HEK293 (cell line): ENCODE results near the gene NTSR1.

Source experiments
- ATF2 ChIP-seq: fragments of 450-650 bp; formaldehyde crosslinking; IDR thresholded peaks from 2 replicates; pipeline ENCODE4 v1.5.1; 2016; ENCODE audit warnings: missing biosample characterization, missing genetic modification characterization, low read depth
- FEZF1 ChIP-seq: fragments of 450-650 bp; formaldehyde crosslinking; IDR thresholded peaks from 2 replicates; pipeline ENCODE4 v1.5.1; 2016; ENCODE audit warnings: missing biosample characterization, missing genetic modification characterization
- GLI2 ChIP-seq: fragments of 450-650 bp; formaldehyde crosslinking; IDR thresholded peaks from 2 replicates; pipeline ENCODE4; 2017; ENCODE audit warnings: missing biosample characterization, missing genetic modification characterization, low read depth, borderline replicate concordance
- MZF1 ChIP-seq: fragments of 450-650 bp; formaldehyde crosslinking; IDR thresholded peaks from 2 replicates; pipeline ENCODE4 v1.5.1; 2017; ENCODE audit warnings: missing biosample characterization, missing genetic modification characterization, borderline replicate concordance
- PATZ1 ChIP-seq: fragments of 450-650 bp; formaldehyde crosslinking; IDR thresholded peaks from 2 replicates; pipeline ENCODE4 v1.5.1; 2016; ENCODE audit warnings: missing biosample characterization, missing genetic modification characterization
- PRDM1 ChIP-seq: fragments of 450-650 bp; formaldehyde crosslinking; IDR thresholded peaks from 2 replicates; pipeline ENCODE4; 2016; ENCODE audit warnings: missing biosample characterization, missing genetic modification characterization
- RBAK ChIP-seq: fragments of 450-650 bp; formaldehyde crosslinking; IDR thresholded peaks from 2 replicates; pipeline ENCODE4 v1.5.1; 2016; ENCODE audit warnings: missing biosample characterization, missing genetic modification characterization
- SCRT1 ChIP-seq: fragments of 450-650 bp; formaldehyde crosslinking; IDR thresholded peaks from 2 replicates; pipeline ENCODE4 v1.5.1; 2016; ENCODE audit warnings: missing biosample characterization, missing genetic modification characterization, borderline replicate concordance
- SETDB1 ChIP-seq: IDR thresholded peaks from one replicate; pipeline ENCODE4 v1.6.1; 2017; ENCODE audit warnings: mild to moderate bottlenecking, low read length, moderate library complexity, mixed read lengths; ENCODE audit not compliant: insufficient read length
- ZEB2 ChIP-seq: fragments of 450-650 bp; formaldehyde crosslinking; IDR thresholded peaks from 2 replicates; pipeline ENCODE4 v1.5.1; 2016; ENCODE audit warnings: missing biosample characterization, missing genetic modification characterization
- ZFHX2 ChIP-seq: fragments of 450-650 bp; formaldehyde crosslinking; conservative IDR thresholded peaks from 2 replicates; pipeline ENCODE4 v1.5.1; 2016; ENCODE audit warnings: missing biosample characterization, missing genetic modification characterization
- ZNF10 ChIP-seq: fragments of 450-650 bp; formaldehyde crosslinking; IDR thresholded peaks from 2 replicates; pipeline ENCODE4 v1.5.1; 2017; ENCODE audit warnings: missing biosample characterization, missing genetic modification characterization
- ZNF121 ChIP-seq: fragments of 450-650 bp; formaldehyde crosslinking; IDR thresholded peaks from 2 replicates; pipeline ENCODE4 v1.5.1; 2016; ENCODE audit warnings: missing biosample characterization, missing genetic modification characterization
- ZNF138 ChIP-seq: fragments of 450-650 bp; formaldehyde crosslinking; IDR thresholded peaks from 2 replicates; pipeline ENCODE4 v1.5.1; 2016; ENCODE audit warnings: missing biosample characterization, missing genetic modification characterization, borderline replicate concordance
- ZNF140 ChIP-seq: fragments of 450-650 bp; formaldehyde crosslinking; IDR thresholded peaks from 2 replicates; pipeline ENCODE4 v1.5.1; 2016; ENCODE audit warnings: missing biosample characterization, missing genetic modification characterization
- ZNF148 ChIP-seq: fragments of 450-650 bp; formaldehyde crosslinking; IDR thresholded peaks from 2 replicates; pipeline ENCODE4 v1.5.0; 2017; ENCODE audit warnings: missing biosample characterization, missing genetic modification characterization, borderline replicate concordance
- ZNF202 ChIP-seq: fragments of 450-650 bp; formaldehyde crosslinking; IDR thresholded peaks from 2 replicates; pipeline ENCODE4 v1.5.1; 2016; ENCODE audit warnings: missing biosample characterization, missing genetic modification characterization, borderline replicate concordance
- ZNF221 ChIP-seq: fragments of 450-650 bp; formaldehyde crosslinking; IDR thresholded peaks from 2 replicates; pipeline ENCODE4 v1.5.1; 2017; ENCODE audit warnings: missing biosample characterization, missing genetic modification characterization, borderline replicate concordance
- ZNF266 ChIP-seq: fragments of 450-650 bp; formaldehyde crosslinking; IDR thresholded peaks from 2 replicates; pipeline ENCODE4 v1.5.1; 2016; ENCODE audit warnings: missing biosample characterization, missing genetic modification characterization, low read depth
- ZNF311 ChIP-seq: fragments of 450-650 bp; formaldehyde crosslinking; IDR thresholded peaks from 2 replicates; pipeline ENCODE4 v1.5.1; 2017; ENCODE audit warnings: missing biosample characterization, missing genetic modification characterization, borderline replicate concordance
- ZNF366 ChIP-seq: fragments of 450-650 bp; formaldehyde crosslinking; conservative IDR thresholded peaks from 2 replicates; pipeline ENCODE4 v1.5.1; 2016; ENCODE audit warnings: missing biosample characterization, missing genetic modification characterization
- ZNF549 ChIP-seq: fragments of 450-650 bp; IDR thresholded peaks from 2 replicates; pipeline ENCODE4 v1.5.1; 2018; ENCODE audit warnings: missing biosample characterization, missing genetic modification characterization, mild to moderate bottlenecking, inconsistent platforms, moderate library complexity
- ZNF560 ChIP-seq: fragments of 450-650 bp; formaldehyde crosslinking; IDR thresholded peaks from 2 replicates; pipeline ENCODE4 v1.5.1; 2017; ENCODE audit warnings: missing biosample characterization, missing genetic modification characterization, borderline replicate concordance
- ZNF585B ChIP-seq: fragments of 450-650 bp; formaldehyde crosslinking; IDR thresholded peaks from 2 replicates; pipeline ENCODE4 v1.5.1; 2016; ENCODE audit warnings: missing biosample characterization, missing genetic modification characterization
- TF ChIP-seq, protein P1 (sequence below): fragments of 450-650 bp; formaldehyde crosslinking; IDR thresholded peaks from 2 replicates; pipeline ENCODE4 v1.5.1; 2016; ENCODE audit warnings: missing biosample characterization, missing genetic modification characterization
- TF ChIP-seq, protein P2 (sequence below): fragments of 450-650 bp; formaldehyde crosslinking; IDR thresholded peaks from 2 replicates; pipeline ENCODE4 v1.5.1; 2016; ENCODE audit warnings: missing biosample characterization, missing genetic modification characterization
- TF ChIP-seq, protein P3 (sequence below): fragments of 450-650 bp; formaldehyde crosslinking; IDR thresholded peaks from 2 replicates; pipeline ENCODE4 v1.5.1; 2017; ENCODE audit warnings: missing biosample characterization, missing genetic modification characterization

The NTSR1 gene

DNA sequence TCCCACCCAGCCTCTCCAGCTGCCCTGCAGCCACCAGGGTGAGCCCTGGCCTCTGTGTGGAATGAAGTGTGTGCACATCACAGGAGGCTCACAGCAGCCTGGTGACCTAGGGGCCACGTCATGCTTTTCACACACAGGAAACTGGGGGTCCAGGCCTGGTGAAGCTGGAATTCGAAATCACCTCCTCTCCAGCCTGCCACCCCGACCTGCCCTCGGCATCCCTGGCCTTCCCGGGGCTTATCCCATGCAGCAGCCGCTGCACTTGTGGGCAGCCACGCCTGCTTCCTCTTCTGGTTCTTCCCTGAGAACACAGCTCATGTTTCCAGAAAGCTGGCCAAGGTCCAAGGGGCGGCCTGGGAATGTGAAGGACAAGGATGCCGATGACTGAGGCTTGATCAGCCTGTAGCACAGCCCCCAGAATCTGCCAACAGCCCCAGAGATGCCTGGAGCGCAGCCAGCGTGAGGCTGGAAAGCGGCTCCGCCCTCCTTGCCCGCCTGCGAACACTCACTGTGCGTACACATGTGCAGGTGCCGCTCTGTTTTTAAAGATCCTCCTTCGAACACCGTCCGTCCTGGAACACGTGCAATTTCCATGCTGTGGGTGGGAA, 4.2 kb upstream of the NTSR1 start (continued):
- TF ChIP-seq PATZ1: peak; percentile 93
- TF ChIP-seq, protein P1, sequence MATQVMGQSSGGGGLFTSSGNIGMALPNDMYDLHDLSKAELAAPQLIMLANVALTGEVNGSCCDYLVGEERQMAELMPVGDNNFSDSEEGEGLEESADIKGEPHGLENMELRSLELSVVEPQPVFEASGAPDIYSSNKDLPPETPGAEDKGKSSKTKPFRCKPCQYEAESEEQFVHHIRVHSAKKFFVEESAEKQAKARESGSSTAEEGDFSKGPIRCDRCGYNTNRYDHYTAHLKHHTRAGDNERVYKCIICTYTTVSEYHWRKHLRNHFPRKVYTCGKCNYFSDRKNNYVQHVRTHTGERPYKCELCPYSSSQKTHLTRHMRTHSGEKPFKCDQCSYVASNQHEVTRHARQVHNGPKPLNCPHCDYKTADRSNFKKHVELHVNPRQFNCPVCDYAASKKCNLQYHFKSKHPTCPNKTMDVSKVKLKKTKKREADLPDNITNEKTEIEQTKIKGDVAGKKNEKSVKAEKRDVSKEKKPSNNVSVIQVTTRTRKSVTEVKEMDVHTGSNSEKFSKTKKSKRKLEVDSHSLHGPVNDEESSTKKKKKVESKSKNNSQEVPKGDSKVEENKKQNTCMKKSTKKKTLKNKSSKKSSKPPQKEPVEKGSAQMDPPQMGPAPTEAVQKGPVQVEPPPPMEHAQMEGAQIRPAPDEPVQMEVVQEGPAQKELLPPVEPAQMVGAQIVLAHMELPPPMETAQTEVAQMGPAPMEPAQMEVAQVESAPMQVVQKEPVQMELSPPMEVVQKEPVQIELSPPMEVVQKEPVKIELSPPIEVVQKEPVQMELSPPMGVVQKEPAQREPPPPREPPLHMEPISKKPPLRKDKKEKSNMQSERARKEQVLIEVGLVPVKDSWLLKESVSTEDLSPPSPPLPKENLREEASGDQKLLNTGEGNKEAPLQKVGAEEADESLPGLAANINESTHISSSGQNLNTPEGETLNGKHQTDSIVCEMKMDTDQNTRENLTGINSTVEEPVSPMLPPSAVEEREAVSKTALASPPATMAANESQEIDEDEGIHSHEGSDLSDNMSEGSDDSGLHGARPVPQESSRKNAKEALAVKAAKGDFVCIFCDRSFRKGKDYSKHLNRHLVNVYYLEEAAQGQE (tag by site-specific recombination): no peak
- TF ChIP-seq SCRT1 (tag by site-specific recombination): 0 out of 2 replicates have a peak, but pooled peaks have one; percentile 10
- no peak for TF ChIP-seq ZNF311 (tag by site-specific recombination)
- TF ChIP-seq, protein P2, sequence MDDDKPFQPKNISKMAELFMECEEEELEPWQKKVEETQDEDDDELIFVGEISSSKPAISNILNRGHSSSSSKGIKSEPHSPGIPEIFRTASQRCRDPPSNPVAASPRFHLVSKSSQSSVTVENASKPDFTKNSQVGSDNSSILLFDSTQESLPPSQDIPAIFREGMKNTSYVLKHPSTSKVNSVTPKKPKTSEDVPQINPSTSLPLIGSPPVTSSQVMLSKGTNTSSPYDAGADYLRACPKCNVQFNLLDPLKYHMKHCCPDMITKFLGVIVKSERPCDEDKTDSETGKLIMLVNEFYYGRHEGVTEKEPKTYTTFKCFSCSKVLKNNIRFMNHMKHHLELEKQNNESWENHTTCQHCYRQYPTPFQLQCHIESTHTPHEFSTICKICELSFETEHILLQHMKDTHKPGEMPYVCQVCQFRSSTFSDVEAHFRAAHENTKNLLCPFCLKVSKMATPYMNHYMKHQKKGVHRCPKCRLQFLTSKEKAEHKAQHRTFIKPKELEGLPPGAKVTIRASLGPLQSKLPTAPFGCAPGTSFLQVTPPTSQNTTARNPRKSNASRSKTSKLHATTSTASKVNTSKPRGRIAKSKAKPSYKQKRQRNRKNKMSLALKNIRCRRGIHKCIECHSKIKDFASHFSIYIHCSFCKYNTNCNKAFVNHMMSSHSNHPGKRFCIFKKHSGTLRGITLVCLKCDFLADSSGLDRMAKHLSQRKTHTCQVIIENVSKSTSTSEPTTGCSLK (tag by site-specific recombination): no peak
- no peak for TF ChIP-seq ZNF560 (tag by site-specific recombination)
- TF ChIP-seq GLI2: no peak
- TF ChIP-seq SETDB1: no peak
- no peak for TF ChIP-seq ZNF121
- no peak for TF ChIP-seq RBAK
- no peak for TF ChIP-seq ZNF10 (tag by site-specific recombination)
- no peak for TF ChIP-seq ZNF549 (tag by site-specific recombination)
- TF ChIP-seq ATF2 (tag by site-specific recombination): no peak
- no peak for TF ChIP-seq ZNF221 (tag by site-specific recombination)
- no peak for TF ChIP-seq ZNF366 (tag by site-specific recombination)
- TF ChIP-seq PRDM1: no peak
- TF ChIP-seq ZNF585B (tag by site-specific recombination): no peak
- no peak for TF ChIP-seq ZNF202 (tag by site-specific recombination)
- TF ChIP-seq ZFHX2: peak; percentile 49
- 0 out of 2 replicates have a peak, but pooled peaks have one; percentile 60 for TF ChIP-seq ZEB2 (tag by site-specific recombination)
- TF ChIP-seq, protein P3, sequence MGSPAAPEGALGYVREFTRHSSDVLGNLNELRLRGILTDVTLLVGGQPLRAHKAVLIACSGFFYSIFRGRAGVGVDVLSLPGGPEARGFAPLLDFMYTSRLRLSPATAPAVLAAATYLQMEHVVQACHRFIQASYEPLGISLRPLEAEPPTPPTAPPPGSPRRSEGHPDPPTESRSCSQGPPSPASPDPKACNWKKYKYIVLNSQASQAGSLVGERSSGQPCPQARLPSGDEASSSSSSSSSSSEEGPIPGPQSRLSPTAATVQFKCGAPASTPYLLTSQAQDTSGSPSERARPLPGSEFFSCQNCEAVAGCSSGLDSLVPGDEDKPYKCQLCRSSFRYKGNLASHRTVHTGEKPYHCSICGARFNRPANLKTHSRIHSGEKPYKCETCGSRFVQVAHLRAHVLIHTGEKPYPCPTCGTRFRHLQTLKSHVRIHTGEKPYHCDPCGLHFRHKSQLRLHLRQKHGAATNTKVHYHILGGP (tag by site-specific recombination): no peak
- TF ChIP-seq ZNF148 (tag by site-specific recombination): no peak
- TF ChIP-seq ZNF266 (tag by site-specific recombination): no peak
- no peak for TF ChIP-seq MZF1
- no peak for TF ChIP-seq ZNF140
- TF ChIP-seq FEZF1 (tag by site-specific recombination): no peak
- no peak for TF ChIP-seq ZNF138
